HepG2 (cell line): ENCODE results near the gene MBOAT7. TPM values are rescaled to one million over a fixed set of nuclear protein-coding genes. Genes with fewer than 3 reads are reported as not detected.
A peak's percentile ranks its signal among the peaks of the same experiment; 100 is the strongest.

Experiments
- ATF1 ChIP-seq: IDR thresholded peaks from 2 replicates; pipeline ENCODE4 v1.6.1; 2016; ENCODE audit warnings: mild to moderate bottlenecking, control low read depth
- BRF2 ChIP-seq: sonication (generic); formaldehyde crosslinking; IDR thresholded peaks from 2 replicates; pipeline ENCODE4 v1.8.1; 2022; ENCODE audit warnings: mild to moderate bottlenecking, missing genetic modification reagents
- DMTF1 ChIP-seq: sonication (generic); formaldehyde crosslinking; IDR thresholded peaks from 2 replicates; pipeline ENCODE4 v1.4.0; 2020; ENCODE audit warnings: mild to moderate bottlenecking, missing genetic modification reagents
- GABPB1 ChIP-seq: IDR thresholded peaks from 2 replicates; pipeline ENCODE4 v1.6.1; 2016; ENCODE audit warnings: mild to moderate bottlenecking, missing genetic modification reagents, moderate library complexity, missing compliant biosample characterization
- MXD4 ChIP-seq: IDR thresholded peaks from 2 replicates; pipeline ENCODE4 v1.6.1; 2016; ENCODE audit warnings: mild to moderate bottlenecking, missing biosample characterization, missing genetic modification reagents
- RBFOX2 ChIP-seq: fragments of 200-400 bp; formaldehyde crosslinking; IDR thresholded peaks from 2 replicates; pipeline ENCODE4 v1.6.1; 2017; ENCODE audit warnings: low read depth, mild to moderate bottlenecking, low read length
- RELA ChIP-seq: sonication (generic); formaldehyde crosslinking; IDR thresholded peaks from 2 replicates; pipeline ENCODE4 v1.4.0; 2020; ENCODE audit warnings: missing genetic modification reagents
- SIX4 ChIP-seq: sonication (generic); formaldehyde crosslinking; IDR thresholded peaks from 2 replicates; pipeline ENCODE4 v1.4.0; 2020; ENCODE audit warnings: missing genetic modification reagents
- SMC3 ChIP-seq: IDR thresholded peaks from 2 replicates; pipeline ENCODE4 v1.6.1; 2011; ENCODE audit warnings: low read length, improper control_type of control experiment
- SP5 ChIP-seq: IDR thresholded peaks from 2 replicates; pipeline ENCODE4 v1.6.1; 2016; ENCODE audit warnings: low read depth, borderline replicate concordance
- TFAP4 ChIP-seq: sonication (generic); IDR thresholded peaks from 2 replicates; pipeline ENCODE4 v1.6.1; 2016; ENCODE audit warnings: low read depth, borderline replicate concordance
- TFDP1 ChIP-seq: IDR thresholded peaks from 2 replicates; pipeline ENCODE4 v1.6.1; 2016; ENCODE audit warnings: missing compliant biosample characterization, missing genetic modification reagents, borderline replicate concordance
- ZBTB14 ChIP-seq: sonication (generic); formaldehyde crosslinking; IDR thresholded peaks from 2 replicates; pipeline ENCODE4 v1.4.0; 2020; ENCODE audit warnings: missing genetic modification reagents
- ZNF224 ChIP-seq: sonication (generic); formaldehyde crosslinking; IDR thresholded peaks from 2 replicates; pipeline ENCODE4 v1.5.0; 2020; ENCODE audit warnings: mild to moderate bottlenecking, missing genetic modification reagents
- ZNF256 ChIP-seq: sonication (generic); formaldehyde crosslinking; conservative IDR thresholded peaks from 2 replicates; pipeline ENCODE4 v1.4.0; 2020; ENCODE audit warnings: missing genetic modification reagents
- ZNF3 ChIP-seq: IDR thresholded peaks from 2 replicates; pipeline ENCODE4 v1.7.0; 2017; ENCODE audit warnings: inconsistent platforms
- ZNF512 ChIP-seq: sonication (generic); formaldehyde crosslinking; IDR thresholded peaks from 2 replicates; pipeline ENCODE4 v1.4.0; 2020; ENCODE audit warnings: mild to moderate bottlenecking, missing genetic modification reagents
- ZNF770 ChIP-seq: sonication (generic); formaldehyde crosslinking; IDR thresholded peaks from 2 replicates; pipeline ENCODE4 v1.5.0; 2020; ENCODE audit warnings: mild to moderate bottlenecking, missing genetic modification reagents
- ZNF772 ChIP-seq: sonication (generic); formaldehyde crosslinking; IDR thresholded peaks from 2 replicates; pipeline ENCODE4 v1.5.0; 2020; ENCODE audit warnings: mild to moderate bottlenecking, missing genetic modification reagents
- polyA plus RNA-seq, 8 experiments: library from polyadenylated mRNA; depleted of rRNA in 3 of 8; stranded (reverse) in 7 of 8; unstranded in 1 of 8; fragments of >200 nt; fragmentation: Illumina TruSeq in 4 of 8; extraction: Trizol in 4 of 8; gene quantifications; 2 replicates each; pipeline versions ENCODE4 v1.2.1 to v1.2.3, GENCODE V29; 2011 to 2016; ENCODE audit warnings: low read depth in 4 of 8, missing spikeins in 1 of 8, mixed read lengths in 1 of 8; ENCODE audit not compliant: insufficient read depth in 1 of 8
- total RNA-seq, 5 experiments: library from RNA; depleted of rRNA; stranded (reverse); fragments of >200 nt; fragmentation: Illumina TruSeq; extraction: Trizol; gene quantifications; 2 replicates each; pipeline ENCODE4 v1.2.3, GENCODE V29; 2016; ENCODE audit warnings: low read depth in 1 of 5

The MBOAT7 gene
- total and polyA plus RNA-seq, 2 of the 13 experiments (the other 11 are each of a cell fraction or from before 2014, with no cell fraction given), result 22.2 to 25.5 TPM

GRCh38 chr19:54159352-54160181 is 29.8 kb downstream of the MBOAT7 start, which contains the start of gene LENG1 (continued):
- TF ChIP-seq ZNF512 (CRISPR knock-in tag) (no peak), ZNF224 (CRISPR knock-in tag) (no peak; the same call in 1 of the 2 replicates), SIX4 (CRISPR knock-in tag) (no peak), ZNF770 (no peak), ZBTB14 (CRISPR knock-in tag) (no peak), BRF2 (CRISPR knock-in tag) (no peak), RELA (CRISPR knock-in tag) (no peak), DMTF1 (CRISPR knock-in tag) (no peak), RBFOX2 (peak; percentile 89), MXD4 (CRISPR knock-in tag) (no peak; the same call in 1 of the 2 replicates), SMC3 (no peak), SP5 (CRISPR knock-in tag) (no peak), ATF1 (CRISPR knock-in tag) (peak; percentile 90), ZNF772 (CRISPR knock-in tag) (no peak), ZNF3 (CRISPR knock-in tag) (no peak), TFAP4 (no peak; the same call in 1 of the 2 replicates), TFDP1 (peak; percentile 75; the same call in 1 of the 2 replicates), ZNF256 (CRISPR knock-in tag) (no peak), GABPB1 (CRISPR knock-in tag) (peak; percentile 94)
